HL-60 (cell line): ENCODE measurements around the gene PCDHB1.

Experiments
- DNase-seq, 2 experiments: peaks; one replicate each; pipeline ENCODE4 v3.0.0-alpha.2; 2010 to 2020; ENCODE audit warnings: low read depth in 1 of 2, low spot score in 1 of 2
- H3K27ac ChIP-seq: fragments of 250-450 bp; sonication (Bioruptor Pico); replicated peaks from 2 replicates; pipeline ENCODE4 v1.5.1; 2020; ENCODE audit warnings: mild to moderate bottlenecking, moderate library complexity
- H3K27me3 ChIP-seq: fragments of 250-450 bp; sonication (Bioruptor Pico); 2 replicates; pipeline ENCODE4 v1.5.1; 2021; ENCODE audit warnings: mild to moderate bottlenecking, moderate library complexity; ENCODE audit not compliant: insufficient read depth, poor library complexity, severe bottlenecking
- H3K4me3 ChIP-seq: replicated peaks from 2 replicates; pipeline ENCODE4 v1.5.1; 2011; ENCODE audit warnings: mild to moderate bottlenecking, control low read depth, low read length; ENCODE audit not compliant: insufficient read depth
- GABPA ChIP-seq: IDR thresholded peaks from 2 replicates; pipeline ENCODE4 v1.6.1; 2012; ENCODE audit warnings: low read depth
- POLR2AphosphoS5 ChIP-seq: IDR thresholded peaks from 2 replicates; pipeline ENCODE4 v1.6.1; 2012; ENCODE audit warnings: low read depth
- SPI1 ChIP-seq: IDR thresholded peaks from 2 replicates; pipeline ENCODE4 v1.6.1; 2012; ENCODE audit warnings: low read depth, mild to moderate bottlenecking, borderline replicate concordance
- TF ChIP-seq, protein P1 (sequence below): IDR thresholded peaks from 2 replicates; pipeline ENCODE4 v1.6.1; 2012; ENCODE audit warnings: low read depth; ENCODE audit not compliant: insufficient replicate concordance
- TF ChIP-seq, protein P2 (sequence below): IDR thresholded peaks from one replicate; pipeline ENCODE4 v1.5.1; 2011; ENCODE audit warnings: low read length, control low read depth, inconsistent platforms; ENCODE audit not compliant: insufficient read depth

The PCDHB1 gene

DNA sequence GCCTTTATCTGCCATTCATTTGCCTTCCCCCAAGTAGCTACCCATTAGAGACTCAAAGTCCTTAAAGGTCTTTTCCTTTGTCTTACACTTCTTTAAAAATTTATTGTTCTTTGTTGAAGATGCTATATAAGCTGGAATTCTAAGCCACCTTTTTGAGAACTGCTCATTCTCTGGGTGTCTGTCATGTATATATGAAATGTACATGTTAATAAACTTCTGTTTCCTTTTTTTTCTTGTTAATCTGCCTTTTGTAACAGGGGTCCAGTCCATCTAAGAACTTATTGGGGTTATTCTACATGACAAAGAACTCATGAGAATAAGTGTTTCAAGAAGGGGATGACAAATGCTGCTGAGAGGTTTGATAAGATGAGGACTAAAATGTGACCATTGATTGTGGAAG, 43.4 kb upstream of the PCDHB1 start:
- Histone ChIP-seq H3K4me3 (no peak overlapping the region), H3K27me3 (no peaks in the 10 kb centered on the region), H3K27ac (no peak overlapping the region)
- TF ChIP-seq, protein P1, sequence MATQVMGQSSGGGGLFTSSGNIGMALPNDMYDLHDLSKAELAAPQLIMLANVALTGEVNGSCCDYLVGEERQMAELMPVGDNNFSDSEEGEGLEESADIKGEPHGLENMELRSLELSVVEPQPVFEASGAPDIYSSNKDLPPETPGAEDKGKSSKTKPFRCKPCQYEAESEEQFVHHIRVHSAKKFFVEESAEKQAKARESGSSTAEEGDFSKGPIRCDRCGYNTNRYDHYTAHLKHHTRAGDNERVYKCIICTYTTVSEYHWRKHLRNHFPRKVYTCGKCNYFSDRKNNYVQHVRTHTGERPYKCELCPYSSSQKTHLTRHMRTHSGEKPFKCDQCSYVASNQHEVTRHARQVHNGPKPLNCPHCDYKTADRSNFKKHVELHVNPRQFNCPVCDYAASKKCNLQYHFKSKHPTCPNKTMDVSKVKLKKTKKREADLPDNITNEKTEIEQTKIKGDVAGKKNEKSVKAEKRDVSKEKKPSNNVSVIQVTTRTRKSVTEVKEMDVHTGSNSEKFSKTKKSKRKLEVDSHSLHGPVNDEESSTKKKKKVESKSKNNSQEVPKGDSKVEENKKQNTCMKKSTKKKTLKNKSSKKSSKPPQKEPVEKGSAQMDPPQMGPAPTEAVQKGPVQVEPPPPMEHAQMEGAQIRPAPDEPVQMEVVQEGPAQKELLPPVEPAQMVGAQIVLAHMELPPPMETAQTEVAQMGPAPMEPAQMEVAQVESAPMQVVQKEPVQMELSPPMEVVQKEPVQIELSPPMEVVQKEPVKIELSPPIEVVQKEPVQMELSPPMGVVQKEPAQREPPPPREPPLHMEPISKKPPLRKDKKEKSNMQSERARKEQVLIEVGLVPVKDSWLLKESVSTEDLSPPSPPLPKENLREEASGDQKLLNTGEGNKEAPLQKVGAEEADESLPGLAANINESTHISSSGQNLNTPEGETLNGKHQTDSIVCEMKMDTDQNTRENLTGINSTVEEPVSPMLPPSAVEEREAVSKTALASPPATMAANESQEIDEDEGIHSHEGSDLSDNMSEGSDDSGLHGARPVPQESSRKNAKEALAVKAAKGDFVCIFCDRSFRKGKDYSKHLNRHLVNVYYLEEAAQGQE = no peak
- TF ChIP-seq GABPA = no peak
- TF ChIP-seq SPI1 = no peak
- TF ChIP-seq POLR2AphosphoS5 = no peak
- TF ChIP-seq, protein P2, sequence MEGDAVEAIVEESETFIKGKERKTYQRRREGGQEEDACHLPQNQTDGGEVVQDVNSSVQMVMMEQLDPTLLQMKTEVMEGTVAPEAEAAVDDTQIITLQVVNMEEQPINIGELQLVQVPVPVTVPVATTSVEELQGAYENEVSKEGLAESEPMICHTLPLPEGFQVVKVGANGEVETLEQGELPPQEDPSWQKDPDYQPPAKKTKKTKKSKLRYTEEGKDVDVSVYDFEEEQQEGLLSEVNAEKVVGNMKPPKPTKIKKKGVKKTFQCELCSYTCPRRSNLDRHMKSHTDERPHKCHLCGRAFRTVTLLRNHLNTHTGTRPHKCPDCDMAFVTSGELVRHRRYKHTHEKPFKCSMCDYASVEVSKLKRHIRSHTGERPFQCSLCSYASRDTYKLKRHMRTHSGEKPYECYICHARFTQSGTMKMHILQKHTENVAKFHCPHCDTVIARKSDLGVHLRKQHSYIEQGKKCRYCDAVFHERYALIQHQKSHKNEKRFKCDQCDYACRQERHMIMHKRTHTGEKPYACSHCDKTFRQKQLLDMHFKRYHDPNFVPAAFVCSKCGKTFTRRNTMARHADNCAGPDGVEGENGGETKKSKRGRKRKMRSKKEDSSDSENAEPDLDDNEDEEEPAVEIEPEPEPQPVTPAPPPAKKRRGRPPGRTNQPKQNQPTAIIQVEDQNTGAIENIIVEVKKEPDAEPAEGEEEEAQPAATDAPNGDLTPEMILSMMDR = no peak
- no peak for DNase-seq

DNA sequence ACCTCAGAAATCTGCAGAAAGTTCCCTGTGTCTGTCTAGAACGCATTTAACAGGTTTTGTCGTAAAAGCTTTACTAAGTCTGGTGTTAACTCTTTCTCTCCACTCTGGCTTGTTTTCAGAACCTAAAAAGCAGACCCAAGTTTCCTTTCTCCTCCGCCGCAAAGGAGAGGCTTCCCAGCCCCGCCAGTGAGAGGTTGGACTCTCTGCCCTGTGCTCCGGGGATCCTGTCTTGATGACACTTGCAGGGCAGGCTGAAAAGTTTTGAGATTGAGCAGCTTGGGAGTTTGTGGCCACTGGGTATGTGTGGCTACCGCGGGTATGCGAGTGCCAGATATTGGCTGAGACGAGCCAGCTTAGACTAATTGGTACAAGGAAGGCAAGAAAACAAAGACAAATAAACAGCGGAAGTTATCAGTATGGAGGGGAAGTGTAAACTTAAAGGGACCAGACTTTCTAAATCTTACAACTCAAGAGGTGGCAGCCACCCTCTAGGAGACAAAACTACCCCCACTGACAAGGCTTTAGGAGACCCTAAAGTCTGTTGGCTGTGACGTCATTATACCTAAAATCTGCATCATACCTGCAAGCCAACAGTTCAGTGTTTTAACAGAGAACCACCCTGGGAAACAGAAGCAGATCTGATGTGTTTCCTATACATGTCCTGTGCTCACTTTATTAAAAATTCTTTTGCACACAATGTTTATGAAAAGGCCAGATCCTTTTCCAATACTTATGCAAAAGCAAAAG, 41.0 kb upstream of the PCDHB1 start:
- Histone ChIP-seq H3K27ac (no peak overlapping the region), H3K27me3 (no peaks in the 10 kb centered on the region), H3K4me3 (no peak overlapping the region)
- TF ChIP-seq POLR2AphosphoS5 = no peak
- TF ChIP-seq GABPA = no peak
- TF ChIP-seq, protein P2 = no peak
- no peak for TF ChIP-seq SPI1
- TF ChIP-seq, protein P1 = no peak
- no peak for DNase-seq

DNA sequence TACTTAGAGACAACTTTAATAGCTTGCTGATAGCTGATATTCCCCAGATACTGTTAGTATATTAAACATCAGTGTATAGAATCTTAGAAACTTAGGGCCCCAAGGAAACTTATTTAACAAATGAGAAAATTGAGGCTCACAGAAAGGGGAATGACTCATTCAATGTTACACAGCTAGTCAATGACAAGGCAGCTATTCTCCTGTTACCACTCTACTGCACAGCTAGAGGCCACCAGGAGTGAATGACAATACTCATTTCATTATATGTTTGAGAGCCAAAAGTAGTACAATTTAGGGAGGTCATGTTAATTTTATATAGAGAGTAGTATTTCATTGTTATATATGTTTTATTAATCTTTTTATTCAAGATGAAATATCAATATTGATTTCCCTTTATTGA, 33.2 kb upstream of the PCDHB1 start:
- no peak for DNase-seq
- Histone ChIP-seq H3K4me3 (no peak overlapping the region), H3K27ac (no peak overlapping the region), H3K27me3 (no peaks in the 10 kb centered on the region)
- TF ChIP-seq GABPA = no peak
- TF ChIP-seq, protein P2 = no peak
- TF ChIP-seq, protein P1 = no peak
- TF ChIP-seq POLR2AphosphoS5 = no peak
- TF ChIP-seq SPI1 = no peak
